Hematopoietic multipotent progenitor cell treated with erythropoietin and hydrocortisone succinate and interleukin-3 and kit ligand, for 6 days (in vitro differentiated cells): Measurements from ENCODE around the gene SH2D3C.

Experiments used
- DNase-seq: peaks from one replicate; pipeline ENCODE4 v3.0.0-alpha.2; 2015

The SH2D3C gene

DNA sequence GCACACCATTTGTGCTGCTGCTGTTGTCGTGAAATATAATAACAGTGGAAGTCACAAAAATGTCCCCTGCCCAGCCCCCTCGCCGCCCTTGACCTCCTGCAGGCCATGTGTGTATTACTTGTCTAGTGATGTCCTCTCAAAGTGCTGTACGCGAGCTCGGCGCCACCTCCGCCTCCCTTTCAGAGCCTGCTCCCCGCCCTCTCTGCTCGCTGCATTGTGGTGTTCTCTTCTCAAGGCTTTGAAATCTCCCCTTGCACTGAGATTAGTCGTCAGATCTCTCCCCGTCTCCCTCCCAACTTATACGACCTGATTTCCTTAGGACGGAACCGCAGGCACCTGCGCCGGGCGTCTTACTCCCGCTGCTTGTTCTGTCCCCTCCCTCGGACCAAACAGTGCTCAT, 86.4 kb downstream of the SH2D3C start:
- DNase-seq = no peak

DNA sequence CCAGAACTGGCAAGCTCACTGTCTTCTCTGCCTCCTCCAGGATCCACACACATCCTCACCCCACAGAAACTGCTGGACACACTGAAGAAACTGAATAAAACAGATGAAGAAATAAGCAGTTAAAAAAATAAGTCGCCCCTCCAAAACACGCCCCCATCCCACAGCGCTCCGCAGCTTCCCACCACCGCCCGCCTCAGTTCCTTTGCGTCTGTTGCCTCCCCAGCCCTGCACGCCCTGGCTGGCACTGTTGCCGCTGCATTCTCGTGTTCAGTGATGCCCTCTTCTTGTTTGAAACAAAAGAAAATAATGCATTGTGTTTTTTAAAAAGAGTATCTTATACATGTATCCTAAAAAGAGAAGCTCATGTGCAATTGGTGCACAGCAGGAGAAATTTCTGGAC, 87.7 kb downstream of the SH2D3C start:
- DNase-seq = no peak

DNA sequence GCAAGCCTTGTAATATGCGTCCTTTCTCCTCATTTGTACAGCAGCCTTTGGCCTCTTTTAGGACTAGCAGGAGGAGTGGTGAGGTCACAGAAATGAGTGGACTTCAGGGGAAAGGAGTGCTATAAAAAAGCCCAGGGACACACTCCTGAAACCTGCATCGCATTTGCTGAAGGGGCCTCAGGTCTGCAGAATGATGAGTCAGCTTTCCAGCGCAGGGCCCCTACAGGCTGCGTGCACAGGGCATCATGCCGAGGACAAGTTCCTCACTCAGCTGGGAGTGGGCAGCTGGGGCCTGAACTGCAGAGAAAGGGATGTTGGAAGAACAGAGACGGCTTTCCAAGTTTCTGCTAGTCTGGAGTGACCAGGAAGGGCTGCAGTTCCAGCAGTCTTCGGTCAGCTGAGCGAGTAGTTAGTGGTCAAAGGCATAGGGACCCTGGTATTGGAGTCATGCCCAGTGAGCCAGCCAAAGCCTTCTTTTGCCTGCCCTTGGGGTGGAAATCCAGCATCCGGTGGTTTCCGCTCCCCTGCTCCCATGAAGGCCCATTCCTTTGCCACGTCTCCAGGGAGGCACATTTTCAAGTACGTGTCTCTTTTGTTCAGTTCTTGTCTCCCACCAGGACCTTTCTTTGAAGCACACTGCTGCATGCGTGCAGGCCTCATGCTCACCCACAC, 89.0 kb downstream of the SH2D3C start:
- no peak for DNase-seq
